Endothelial cell of umbilical vein (primary cell): Measurements from ENCODE around the gene TMEM184B. TPM values are rescaled to one million over a fixed set of nuclear protein-coding genes. Genes with fewer than 3 reads are reported as not detected.
A peak's percentile ranks its signal among the peaks of the same experiment; 100 is the strongest.

ENCODE experiments used
- BruUV-seq: library from RNA; stranded (reverse); fragments of 400-500 nt; replicated peaks from 2 replicates; lab custom pipeline; 2021; lab: Mats Ljungman, UMichigan
- CTCF ChIA-PET: fragments of 300-600, 350-600 bp; sonication (Branson Sonifier 250); formaldehyde crosslinking; loops from one replicate; lab custom pipeline; 2021; ENCODE audit warnings: antibody characterized with exemption, inconsistent platforms; lab: Charles Lee
- POLR2A ChIA-PET: fragments of 300-600, 350-600 bp; sonication (Branson Sonifier 250); formaldehyde crosslinking; loops from one replicate; lab custom pipeline; 2021; ENCODE audit warnings: antibody characterized with exemption, inconsistent platforms; lab: Charles Lee
- DNase-seq: peaks from one replicate; pipeline ENCODE4 v3.0.0-alpha.2; 2011; ENCODE audit warnings: low read depth, low spot score
- FAIRE-seq: peaks from 2 replicates; lab custom pipeline; 2011; peaks lifted over from hg19 to GRCh38; lab: Jason Lieb, UNC
- H2AFZ ChIP-seq: 2 replicates; pipeline ENCODE4 v1.6.0; 2012; ENCODE audit warnings: low read depth, low read length, control low read depth, inconsistent platforms
- H3K27ac ChIP-seq: 2 replicates; pipeline ENCODE4 v1.5.1; 2011; ENCODE audit warnings: low read depth, mild to moderate bottlenecking, control low read depth, low read length, moderate library complexity; ENCODE audit not compliant: insufficient read depth
- H3K27me3 ChIP-seq, 2 experiments: 2 replicates each; pipeline versions ENCODE4 v1.6.0 to v1.6.1; 2011; ENCODE audit warnings: low read length in 2 of 2, mixed read lengths in 1 of 2; ENCODE audit not compliant: control insufficient read depth in 2 of 2, insufficient read depth in 2 of 2
- H3K36me3 ChIP-seq, 2 experiments: 2 replicates in 1 of 2; 3 replicates in 1 of 2; pipeline ENCODE4 v1.5.1; 2011; ENCODE audit warnings: low read length in 2 of 2, mild to moderate bottlenecking in 1 of 2, moderate library complexity in 1 of 2; ENCODE audit not compliant: control insufficient read depth in 2 of 2, insufficient read depth in 2 of 2; ENCODE audit errors: extremely low read depth in 1 of 2
- H3K4me1 ChIP-seq: 3 replicates; pipeline ENCODE4 v1.5.1; 2011; ENCODE audit warnings: mild to moderate bottlenecking, low read length; ENCODE audit not compliant: control insufficient read depth, insufficient read depth; ENCODE audit errors: extremely low read depth
- H3K4me2 ChIP-seq: 2 replicates; pipeline ENCODE4 v1.6.1; 2011; ENCODE audit warnings: low read length, control low read depth, mixed read lengths; ENCODE audit not compliant: insufficient read depth
- H3K4me3 ChIP-seq, 3 experiments: fragments of 200-600 bp in 1 of 3; sonication (generic), shearing (Covaris generic) in 1 of 3; replicated peaks in 1 of 3; 2 replicates each; pipeline ENCODE4 v1.5.1; 2011 to 2016; ENCODE audit warnings: control low read depth in 3 of 3, low read length in 3 of 3, mild to moderate bottlenecking in 2 of 3, inconsistent platforms in 1 of 3, low read depth in 1 of 3, moderate library complexity in 1 of 3; ENCODE audit not compliant: insufficient read depth in 1 of 3
- H3K79me2 ChIP-seq: 2 replicates; pipeline ENCODE4 v1.6.0; 2012; ENCODE audit warnings: low read length, inconsistent platforms; ENCODE audit not compliant: control insufficient read depth, insufficient read depth
- H3K9ac ChIP-seq: replicated peaks from 2 replicates; pipeline ENCODE3; 2011; ENCODE audit warnings: low read length, control low read depth; ENCODE audit not compliant: insufficient read depth; ENCODE audit errors: extremely low read depth
- H3K9me1 ChIP-seq: replicated peaks from 3 replicates; pipeline ENCODE4 v1.6.0; 2011; ENCODE audit warnings: mild to moderate bottlenecking, low read length; ENCODE audit not compliant: control insufficient read depth, insufficient read depth; ENCODE audit errors: extremely low read depth
- H3K9me3 ChIP-seq: replicated peaks from 2 replicates; pipeline ENCODE4 v1.5.1; 2012; ENCODE audit warnings: low read length, inconsistent platforms; ENCODE audit not compliant: control insufficient read depth, insufficient read depth
- H4K20me1 ChIP-seq: replicated peaks from 2 replicates; pipeline ENCODE3; 2011; ENCODE audit warnings: mild to moderate bottlenecking, low read length; ENCODE audit not compliant: control insufficient read depth, insufficient read depth; ENCODE audit errors: extremely low read depth
- EZH2 ChIP-seq: IDR thresholded peaks from 2 replicates; pipeline ENCODE4 v1.6.1; 2012; ENCODE audit warnings: borderline replicate concordance, low read depth, mild to moderate bottlenecking, moderate library complexity, low read length, inconsistent platforms; ENCODE audit not compliant: severe bottlenecking
- FOS ChIP-seq: IDR thresholded peaks from 2 replicates; pipeline ENCODE4 v1.6.1; 2011; ENCODE audit warnings: mild to moderate bottlenecking, low read length, moderate library complexity, borderline replicate concordance; ENCODE audit not compliant: insufficient read depth
- GATA2 ChIP-seq: IDR thresholded peaks from 2 replicates; pipeline ENCODE4 v1.7.0; 2011; ENCODE audit warnings: low read depth, mild to moderate bottlenecking, moderate library complexity, mixed read lengths, low read length; ENCODE audit not compliant: insufficient read length, insufficient read depth
- JUN ChIP-seq: IDR thresholded peaks from 2 replicates; pipeline ENCODE4 v1.6.1; 2011; ENCODE audit warnings: borderline replicate concordance, low read depth; ENCODE audit not compliant: insufficient read length, insufficient read depth
- POLR2A ChIP-seq: IDR thresholded peaks from 2 replicates; pipeline ENCODE4 v1.6.1; 2012; ENCODE audit warnings: low read depth, mild to moderate bottlenecking, control low read depth, low read length
- POLR2AphosphoS5 ChIP-seq: IDR thresholded peaks from 2 replicates; pipeline ENCODE4 v1.6.1; 2012; ENCODE audit warnings: low read depth, mild to moderate bottlenecking, control low read depth, low read length, moderate library complexity; ENCODE audit not compliant: insufficient read depth
- dilution Hi-C: fragments of 300-500 bp; cut with MboI; formaldehyde crosslinking; loops from one replicate; pipeline ENCODE4 v1.15.0; 2019; ENCODE audit warnings: low sequenced_read_pairs; ENCODE audit not compliant: extremely low pct_ligation_motif_present
- intact Hi-C: fragments of 100-400 bp; cut with micrococcal nuclease; formaldehyde crosslinking; loops from one replicate; pipeline ENCODE4 v1.10.0; 2022
- polyA plus RNA-seq, 4 experiments: library from polyadenylated mRNA; depleted of rRNA in 3 of 4; stranded (reverse) in 3 of 4; unstranded in 1 of 4; fragments of >200 nt; gene quantifications; 2 replicates each; pipeline versions ENCODE4 v1.2.1 to v1.2.3, GENCODE V29; 2011 to 2012; ENCODE audit warnings: missing spikeins in 1 of 4
- total RNA-seq: library from RNA; stranded (reverse); gene quantifications from 2 replicates; pipeline ENCODE4 v1.2.3, GENCODE V29; 2021

The TMEM184B gene
- total and polyA plus RNA-seq, 2 donors (not counting 3 experiments of a cell fraction or from before 2014, with no cell fraction given), result 72.5 to 96.6 TPM

- H3K9ac ChIP-seq, result no peak overlapping the region
- H3K4me2 ChIP-seq, result no peak overlapping the region
- no TSS peak for BruUV-seq
- dilution Hi-C loops (no loop called here), intact Hi-C loops (no loop called here)
- no peak overlapping the region for H3K4me3 ChIP-seq
- POLR2A ChIA-PET, result no interaction called here
- CTCF ChIA-PET, result interaction anchor here (1.1 to 1.9 kb wide), 7 partner anchors 11 to 238 kb away, joined by 3 to 7 read pairs (median 3); no protein-coding TSS in a partner anchor
- H3K79me2 ChIP-seq, result no peaks in the 10 kb centered on the region
- no peak for FAIRE-seq
- no peak overlapping the region for H3K27ac ChIP-seq
- no peaks in the 10 kb centered on the region for H4K20me1 ChIP-seq
- TF ChIP-seq GATA2 (no peak), EZH2 (no peak), FOS (no peak), POLR2A (peak; percentile 12)
- no peak for DNase-seq
- peaks cover 3 to 27% of the 10 kb centered on the region in 2 experiments for H3K36me3 ChIP-seq
- H2AFZ ChIP-seq, result no peak overlapping the region
- H3K4me1 ChIP-seq, result no peaks in the 10 kb centered on the region
- no peaks in the 10 kb centered on the region for H3K27me3 ChIP-seq
- H3K9me1 ChIP-seq, result no peaks in the 10 kb centered on the region
- no peaks in the 10 kb centered on the region for H3K9me3 ChIP-seq
These were observed 16.8 kb upstream of the TMEM184B start for GRCh38 chr22:38289583-38290082.

GRCh38 chr22:38286915-38287669 lies 14.3 kb upstream of the TMEM184B start:
- Histone ChIP-seq H3K27ac (no peak overlapping the region), H3K9me3 (no peaks in the 10 kb centered on the region), H4K20me1 (no peaks in the 10 kb centered on the region), H3K36me3 (peaks cover 0 to 9% of the 10 kb centered on the region in 2 experiments), H3K79me2 (no peaks in the 10 kb centered on the region), H2AFZ (no peak overlapping the region), H3K4me3 (no peak overlapping the region), H3K9ac (no peak overlapping the region), H3K9me1 (no peaks in the 10 kb centered on the region), H3K27me3 (no peaks in the 10 kb centered on the region), H3K4me1 (peaks cover 3% of the 10 kb centered on the region), H3K4me2 (no peak overlapping the region)
- BruUV-seq, result no TSS peak
- FAIRE-seq (no peak), DNase-seq (no peak)
- ChIA-PET POLR2A (interaction anchor here (0.6 kb wide), 1 partner anchor 247 kb away, joined by 7 read pairs; no protein-coding TSS in a partner anchor), CTCF (no interaction called here)
- TF ChIP-seq EZH2 (no peak), JUN (no peak), POLR2AphosphoS5 (peak; percentile 24)
- dilution Hi-C loops, result no loop called here
- intact Hi-C loops, result no loop called here
